Natural killer cell (primary cell): ENCODE data around the gene COMMD7. TPM values are rescaled to one million over a fixed set of nuclear protein-coding genes. Genes with fewer than 3 reads are reported as not detected.

Experiments
- ATAC-seq, 3 donors: fragments of 150-1000 bp in 2 of 3; fragments of 200-7000 bp in 1 of 3; cut with Tn5 transposase; 1 replicate in 1 of 3; 2 replicates in 2 of 3; pipeline ENCODE4 v1.10.0; 2021; ENCODE audit warnings: mild to moderate bottlenecking in 2 of 3, moderate library complexity in 2 of 3
- DNase-seq, 2 donors: peaks; one replicate each; pipeline versions ENCODE4 v3.0.0 to v3.0.0-alpha.2; 2013 to 2021; ENCODE audit warnings: mixed read lengths in 1 of 2
- H3K27ac ChIP-seq: one replicate; pipeline ENCODE4 v1.5.1; 2013; ENCODE audit warnings: mild to moderate bottlenecking, low read length
- H3K27me3 ChIP-seq: one replicate; pipeline ENCODE4 v1.6.1; 2013; ENCODE audit warnings: low read length; ENCODE audit not compliant: control insufficient read depth, insufficient read depth
- H3K36me3 ChIP-seq: one replicate; pipeline ENCODE4 v1.6.1; 2013; ENCODE audit warnings: low read length; ENCODE audit not compliant: control insufficient read depth, insufficient read depth
- H3K4me1 ChIP-seq: one replicate; pipeline ENCODE4 v1.6.1; 2013; ENCODE audit warnings: low read length; ENCODE audit not compliant: control insufficient read depth, insufficient read depth
- H3K4me3 ChIP-seq: one replicate; pipeline ENCODE4 v1.5.1; 2013; ENCODE audit warnings: low read length
- H3K9me3 ChIP-seq: one replicate; pipeline ENCODE4 v1.6.1; 2013; ENCODE audit warnings: low read length; ENCODE audit not compliant: control insufficient read depth, insufficient read depth
- H3K27ac Mint-ChIP-seq, 2 donors: one replicate each; pipeline ENCODE4 v1.8.0; 2022; ENCODE audit warnings: mild to moderate bottlenecking in 2 of 2, mixed read lengths in 2 of 2, moderate library complexity in 1 of 2
- H3K27me3 Mint-ChIP-seq, 2 donors: one replicate each; pipeline ENCODE4 v1.8.0; 2022; ENCODE audit warnings: low read depth in 2 of 2, mixed read lengths in 2 of 2
- H3K36me3 Mint-ChIP-seq: one replicate; pipeline ENCODE4 v1.8.0; 2022; ENCODE audit warnings: mixed read lengths
- H3K4me1 Mint-ChIP-seq, 2 donors: one replicate each; pipeline ENCODE4 v1.8.0; 2022; ENCODE audit warnings: mixed read lengths in 2 of 2
- H3K4me3 Mint-ChIP-seq: one replicate; pipeline ENCODE4 v1.8.0; 2022; ENCODE audit warnings: mild to moderate bottlenecking, moderate library complexity, mixed read lengths
- H3K9me3 Mint-ChIP-seq, 2 donors: one replicate each; pipeline ENCODE4 v1.8.0; 2022; ENCODE audit warnings: mixed read lengths in 2 of 2
- CTCF ChIP-seq: fragments of 200-600 bp; IDR thresholded peaks from one replicate; pipeline ENCODE4 v1.8.0; 2022; ENCODE audit warnings: antibody characterized with exemption
- WGBS: methylation state at CpG from one replicate; pipeline ENCODE4 v1.1.7; 2013; ENCODE audit warnings: missing lambda C conversion rate; ENCODE audit not compliant: insufficient coverage; 5-methylcytosine and 5-hydroxymethylcytosine counted together
- intact Hi-C: fragments of 100-400 bp; cut with micrococcal nuclease; formaldehyde crosslinking; loops from one replicate; pipeline ENCODE4 v1.14.2; 2022
- total RNA-seq, 4 donors: library from RNA; stranded (reverse); fragments of 120-200 nt in 1 of 4; gene quantifications; one replicate each; pipeline versions ENCODE4 v1.2.3 to v1.2.4, GENCODE V29; 2013 to 2022

The COMMD7 gene
- total RNA-seq, 3 donors from 2014 or later (not counting 1 experiment from before 2014, with no cell fraction given) = 56.7 to 72.1 (median 68.1) TPM

GRCh38 chr20:32655903-32656512 lies 87.3 kb downstream of the COMMD7 start:
- no peak overlapping the region for H3K4me3 ChIP-seq
- H3K36me3 Mint-ChIP-seq = no peaks in the 10 kb centered on the region
- peaks cover 2% of the 10 kb centered on the region for H3K9me3 ChIP-seq
- no peak for TF ChIP-seq CTCF
- ATAC-seq = no peak
- H3K27ac ChIP-seq = no peak overlapping the region
- H3K4me1 Mint-ChIP-seq = peaks cover 7 to 13% of the 10 kb centered on the region in 2 donors
- no peak overlapping the region for H3K4me3 Mint-ChIP-seq
- H3K27ac Mint-ChIP-seq = no peak overlapping the region
- intact Hi-C loops = no loop called here
- H3K36me3 ChIP-seq = no peaks in the 10 kb centered on the region
- peaks cover 0 to 3% of the 10 kb centered on the region in 2 donors for H3K9me3 Mint-ChIP-seq
- no peaks in the 10 kb centered on the region for H3K27me3 Mint-ChIP-seq
- H3K27me3 ChIP-seq = no peaks in the 10 kb centered on the region
- 92% methylated on average over 2 of the region's 2 CpGs for WGBS
- DNase-seq = no peak
- peaks cover 19% of the 10 kb centered on the region for H3K4me1 ChIP-seq

- no peaks in the 10 kb centered on the region for H3K27me3 ChIP-seq
- H3K4me3 Mint-ChIP-seq = no peak overlapping the region
- peaks cover 19% of the 10 kb centered on the region for H3K4me1 ChIP-seq
- peak; percentile 87 for TF ChIP-seq CTCF
- H3K27me3 Mint-ChIP-seq = no peaks in the 10 kb centered on the region
- peaks cover 7 to 13% of the 10 kb centered on the region in 2 donors for H3K4me1 Mint-ChIP-seq
- ATAC-seq (peak; percentile 93 to 99 (median 99)), DNase-seq (peak; percentile 87 to 91)
- H3K36me3 ChIP-seq = no peaks in the 10 kb centered on the region
- no peak overlapping the region for H3K27ac ChIP-seq
- WGBS = 7% methylated on average over 8 of the region's 8 CpGs
- no peak overlapping the region for H3K4me3 ChIP-seq
- no peaks in the 10 kb centered on the region for H3K36me3 Mint-ChIP-seq
- intact Hi-C loops = loop anchor here (1.0 to 5.0 kb wide), 4 partner anchors 132 to 831 kb away; no protein-coding TSS in a partner anchor
- H3K9me3 ChIP-seq = no peaks in the 10 kb centered on the region
- H3K9me3 Mint-ChIP-seq = no peaks in the 10 kb centered on the region
- H3K27ac Mint-ChIP-seq = no peak overlapping the region
Observed at GRCh38 chr20:32652739-32653526, 90.3 kb downstream of the COMMD7 start.

Other genes with a start within 250 kb of the COMMD7 start
- 100 to 1,000 TPM; 101 to 136 (median 114) TPM for gene NOL4L, start 158.1 kb downstream of the COMMD7 start, total RNA-seq
- gene C20orf203, start 69.5 kb downstream of the COMMD7 start, total RNA-seq = under 1 TPM; 0.45 to 0.68 (median 0.61) TPM
- gene DNMT3B, start 18.9 kb upstream of the COMMD7 start, total RNA-seq = under 1 TPM; 0.42 to 0.68 (median 0.43) TPM
- gene MAPRE1, start 76.5 kb upstream of the COMMD7 start, total RNA-seq = 100 to 1,000 TPM; 133 to 139 (median 137) TPM
- 1 to 10 TPM; 1.2 to 2.9 (median 2.3) TPM for gene EFCAB8, start 115.5 kb upstream of the COMMD7 start, total RNA-seq